SK-N-SH (cell line): Measurements from ENCODE around the gene MGAT5. TPM values are rescaled to one million over a fixed set of nuclear protein-coding genes. Genes with fewer than 3 reads are reported as not detected.

ENCODE experiments used
- CTCF ChIA-PET: fragments of 300-600, 350-600 bp; formaldehyde crosslinking; extraction: SDS; loops from one replicate; lab custom pipeline; 2021; lab: Yijun Ruan, JAX
- POLR2A ChIA-PET: fragments of 350-600 bp; sonication (Branson Sonifier 250); formaldehyde crosslinking; extraction: SDS; loops from one replicate; lab custom pipeline; 2020; ENCODE audit warnings: antibody characterized with exemption, inconsistent platforms; lab: Yijun Ruan, JAX
- DNase-seq: peaks from one replicate; pipeline ENCODE4 v3.0.0; 2012
- H2AFZ ChIP-seq: fragments of 200-600 bp; sonication (generic); 2 replicates; pipeline ENCODE4 v1.8.1; 2016; ENCODE audit warnings: antibody characterized with exemption, mild to moderate bottlenecking, low read depth
- H3F3A ChIP-seq: fragments of 200-600 bp; sonication (generic); replicated peaks from 2 replicates; pipeline ENCODE3; 2016; ENCODE audit warnings: antibody characterized with exemption, mild to moderate bottlenecking; ENCODE audit not compliant: insufficient read depth
- H3K27ac ChIP-seq, 2 experiments: fragments of 200-500 bp in 1 of 2; fragments of 200-600 bp in 1 of 2; sonication (Bioruptor generic) in 1 of 2; sonication (generic), shearing (Covaris generic) in 1 of 2; 2 replicates each; pipeline versions ENCODE4 v1.5.1 to v1.6.1; 2014 to 2016; ENCODE audit warnings: low read depth in 2 of 2, inconsistent platforms in 1 of 2, low read length in 1 of 2, mild to moderate bottlenecking in 1 of 2, mixed read lengths in 1 of 2
- H3K27me3 ChIP-seq: fragments of 200-600 bp; sonication (generic), shearing (Covaris generic); 2 replicates; pipeline ENCODE4 v1.6.1; 2016; ENCODE audit warnings: mixed run types; ENCODE audit not compliant: insufficient read depth
- H3K36me3 ChIP-seq, 2 experiments: fragments of 200-500 bp in 1 of 2; fragments of 200-600 bp in 1 of 2; sonication (Bioruptor generic) in 1 of 2; sonication (generic) in 1 of 2; replicated peaks in 1 of 2; 2 replicates each; pipeline versions ENCODE3 to v1.5.1; 2014 to 2016; ENCODE audit warnings: low read length in 1 of 2, mild to moderate bottlenecking in 1 of 2; ENCODE audit not compliant: insufficient read depth in 2 of 2, control insufficient read depth in 1 of 2
- H3K4me1 ChIP-seq, 2 experiments: fragments of 200-500 bp in 1 of 2; fragments of 200-600 bp in 1 of 2; sonication (Bioruptor generic) in 1 of 2; sonication (generic), shearing (Covaris generic) in 1 of 2; 2 replicates each; pipeline versions ENCODE4 v1.5.1 to v1.6.1; 2014 to 2016; ENCODE audit warnings: low read depth in 1 of 2, low read length in 1 of 2, mixed run types in 1 of 2; ENCODE audit not compliant: insufficient read depth in 2 of 2, control insufficient read depth in 1 of 2
- H3K4me2 ChIP-seq: fragments of 200-600 bp; sonication (generic), shearing (Covaris generic); 2 replicates; pipeline ENCODE4 v1.6.1; 2017; ENCODE audit warnings: mixed run types
- H3K4me3 ChIP-seq, 2 experiments: fragments of 200-500 bp in 1 of 2; fragments of 200-600 bp in 1 of 2; sonication (Bioruptor generic) in 1 of 2; sonication (generic), shearing (Covaris generic) in 1 of 2; 2 replicates each; pipeline versions ENCODE4 v1.5.1 to v1.8.1; 2014 to 2016; ENCODE audit warnings: low read depth in 2 of 2, inconsistent platforms in 1 of 2, low read length in 1 of 2, mild to moderate bottlenecking in 1 of 2, mixed read lengths in 1 of 2, moderate library complexity in 1 of 2
- H3K79me2 ChIP-seq: fragments of 200-600 bp; sonication (generic); 2 replicates; pipeline ENCODE4 v1.8.1; 2017; ENCODE audit warnings: mild to moderate bottlenecking; ENCODE audit not compliant: insufficient read depth
- H3K9ac ChIP-seq: fragments of 200-600 bp; sonication (generic); 2 replicates; pipeline ENCODE4 v1.6.1; 2017; ENCODE audit warnings: mixed run types
- H3K9me2 ChIP-seq: fragments of 200-600 bp; sonication (generic); 2 replicates; pipeline ENCODE4 v1.6.1; 2017; ENCODE audit warnings: mixed run types
- H3K9me3 ChIP-seq: fragments of 200-600 bp; sonication (generic); 2 replicates; pipeline ENCODE4 v1.6.1; 2017; ENCODE audit warnings: mixed run types, mild to moderate bottlenecking, moderate library complexity
- H4K20me1 ChIP-seq: fragments of 200-600 bp; sonication (generic); 2 replicates; pipeline ENCODE4 v1.6.1; 2017; ENCODE audit warnings: mild to moderate bottlenecking, mixed run types; ENCODE audit not compliant: insufficient read depth
- CHD2 ChIP-seq: fragments of 150-350 bp; IDR thresholded peaks from 2 replicates; pipeline ENCODE4 v1.6.1; 2018; ENCODE audit warnings: low read length; ENCODE audit not compliant: partially characterized antibody
- EZH2phosphoT487 ChIP-seq: fragments of 200-600 bp; sonication (generic); IDR thresholded peaks from 2 replicates; pipeline ENCODE4 v1.6.1; 2017; ENCODE audit warnings: low read depth, mixed run types, mild to moderate bottlenecking, antibody characterized with exemption, moderate library complexity, borderline replicate concordance
- FOSL2 ChIP-seq: IDR thresholded peaks from 2 replicates; pipeline ENCODE4 v1.4.0; 2012; ENCODE audit warnings: low read depth, mild to moderate bottlenecking, moderate library complexity, borderline replicate concordance
- MEF2A ChIP-seq: IDR thresholded peaks from 2 replicates; pipeline ENCODE4 v1.4.0; 2012; ENCODE audit warnings: low read depth, borderline replicate concordance
- RAD21 ChIP-seq: IDR thresholded peaks from 2 replicates; pipeline ENCODE4 v1.6.1; 2012; ENCODE audit warnings: mild to moderate bottlenecking, low read length
- TEAD4 ChIP-seq: IDR thresholded peaks from 2 replicates; pipeline ENCODE4 v1.4.0; 2012; ENCODE audit warnings: mild to moderate bottlenecking, borderline replicate concordance; ENCODE audit not compliant: insufficient read depth
- WGBS: methylation state at CpG from one replicate; pipeline ENCODE4 v1.1.6; 2017; ENCODE audit warnings: low lambda C conversion rate; 5-methylcytosine and 5-hydroxymethylcytosine counted together
- polyA plus RNA-seq, 3 experiments: library from polyadenylated mRNA; depleted of rRNA; stranded (reverse); fragments of >200 nt; gene quantifications; 2 replicates each; pipeline ENCODE4 v1.2.3, GENCODE V29; 2012
- TF ChIP-seq, protein P1 (sequence below): IDR thresholded peaks from 2 replicates; pipeline ENCODE4 v1.4.0; 2012; ENCODE audit warnings: low read depth, borderline replicate concordance

MGAT5 gene
- polyA plus RNA-seq, 1 of the 3 experiments (the other 2 are of a cell fraction), result 18.2 TPM

DNA sequence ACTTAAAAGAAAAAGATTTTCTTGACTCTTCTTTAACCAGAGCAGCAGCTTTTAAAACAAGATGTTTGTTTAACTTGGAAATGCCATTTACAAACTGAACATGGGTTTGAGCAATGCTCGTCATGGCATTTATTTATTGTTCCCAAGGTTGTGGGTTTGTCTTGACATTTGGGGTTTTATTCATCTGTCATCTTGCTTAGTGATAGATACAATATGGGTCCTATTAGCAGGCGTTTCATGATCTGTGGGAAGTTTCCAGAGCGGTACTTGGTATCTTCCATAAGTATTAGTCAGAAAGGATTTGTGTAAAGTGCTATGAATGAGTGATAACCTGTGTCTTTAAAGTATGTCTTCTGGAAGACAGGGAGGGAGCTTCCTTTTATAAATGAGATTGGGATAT lies 29.9 kb upstream of the MGAT5 start:
- no peak overlapping the region for H3K4me2 ChIP-seq
- H2AFZ ChIP-seq, result no peak overlapping the region
- no peaks in the 10 kb centered on the region for H3F3A ChIP-seq
- peaks cover 0 to 13% of the 10 kb centered on the region in 2 experiments; a peak in 1 of 4 replicates for H3K4me1 ChIP-seq
- H3K27me3 ChIP-seq, result no peaks in the 10 kb centered on the region
- DNase-seq, result no peak
- no peaks in the 10 kb centered on the region for H3K9me2 ChIP-seq
- POLR2A ChIA-PET, result no interaction called here
- no peak overlapping the region for H3K4me3 ChIP-seq
- WGBS, result 83% methylated on average over 3 of the region's 3 CpGs
- no peaks in the 10 kb centered on the region for H3K79me2 ChIP-seq
- H3K36me3 ChIP-seq, result no peaks in the 10 kb centered on the region
- no peak overlapping the region for H3K27ac ChIP-seq
- CTCF ChIA-PET, result interaction anchor here (1.5 to 3.1 kb wide), 3 partner anchors 16 to 187 kb away, joined by 3 to 10 read pairs (median 8); no protein-coding TSS in a partner anchor
- no peaks in the 10 kb centered on the region for H4K20me1 ChIP-seq
- no peaks in the 10 kb centered on the region for H3K9me3 ChIP-seq
- no peak overlapping the region for H3K9ac ChIP-seq
- TF ChIP-seq FOSL2 (no peak), RAD21 (no peak), MEF2A (no peak), TEAD4 (no peak), CHD2 (no peak)
- TF ChIP-seq, all 33 proteins: peak for 0

DNA sequence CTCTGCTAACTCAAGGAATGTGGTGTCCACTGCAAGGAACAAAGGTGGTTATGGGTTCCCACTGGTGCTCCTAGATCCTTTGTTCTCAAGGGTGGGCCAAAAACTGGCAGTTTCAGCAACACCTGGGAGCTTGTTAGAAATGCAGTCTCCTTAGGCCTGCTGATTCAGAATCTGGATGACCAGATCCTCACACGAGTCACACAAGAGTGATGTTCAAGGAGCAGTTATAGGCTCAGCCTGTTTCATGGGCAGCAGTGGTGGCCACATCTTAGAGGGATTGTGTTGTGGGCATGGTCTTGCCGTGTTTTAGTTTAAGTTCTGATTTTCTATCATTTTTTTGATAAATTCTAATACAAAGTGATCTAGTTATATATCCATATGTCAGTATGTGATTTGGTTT lies 28.7 kb upstream of the MGAT5 start:
- Histone ChIP-seq H3K4me2 (no peak overlapping the region), H3K9ac (no peak overlapping the region), H3K4me1 (peaks cover 0 to 7% of the 10 kb centered on the region in 2 experiments; a peak in 1 of 4 replicates), H2AFZ (no peak overlapping the region), H3F3A (no peaks in the 10 kb centered on the region), H3K9me2 (no peaks in the 10 kb centered on the region), H3K4me3 (no peak overlapping the region), H4K20me1 (no peaks in the 10 kb centered on the region)
- WGBS, result 88% methylated on average over 2 of the region's 2 CpGs
- CTCF ChIA-PET, result interaction anchor here (1.6 kb wide), 1 partner anchor 17 kb away, joined by 8 read pairs; no protein-coding TSS in a partner anchor
- POLR2A ChIA-PET, result no interaction called here
- TF ChIP-seq EZH2phosphoT487, result no peak
- TF ChIP-seq, all 33 proteins: peak for 0
- no peaks in the 10 kb centered on the region for H3K9me3 ChIP-seq
- no peaks in the 10 kb centered on the region for H3K36me3 ChIP-seq
- no peak for DNase-seq
- no peak overlapping the region for H3K27ac ChIP-seq
- H3K79me2 ChIP-seq, result no peaks in the 10 kb centered on the region
- H3K27me3 ChIP-seq, result no peaks in the 10 kb centered on the region

DNA sequence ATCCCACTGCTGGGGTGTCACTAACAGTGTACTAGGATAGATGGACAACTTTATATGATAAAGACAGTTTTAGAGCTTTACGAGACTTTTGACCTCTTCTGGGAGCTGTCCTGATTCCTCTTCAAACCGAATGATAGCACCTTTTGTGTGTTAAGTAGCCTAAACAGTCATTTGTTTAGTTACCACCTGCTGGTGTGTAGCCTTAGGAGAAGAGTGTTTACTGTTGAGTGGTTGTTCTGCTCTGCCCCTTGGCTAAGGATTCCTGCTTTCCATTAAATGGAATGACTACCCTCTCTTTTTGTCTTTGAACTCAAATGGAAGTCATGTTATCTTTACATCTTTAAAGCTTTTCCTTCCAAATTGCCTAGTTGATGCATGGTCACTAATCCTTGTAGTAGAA lies 28.0 kb upstream of the MGAT5 start:
- Histone ChIP-seq H4K20me1 (no peaks in the 10 kb centered on the region), H3K4me2 (no peak overlapping the region), H3K36me3 (no peaks in the 10 kb centered on the region), H3K27me3 (no peaks in the 10 kb centered on the region), H3K4me1 (peaks cover 0 to 2% of the 10 kb centered on the region in 2 experiments; a peak in 1 of 4 replicates), H2AFZ (no peak overlapping the region), H3K9me3 (no peaks in the 10 kb centered on the region), H3K79me2 (no peaks in the 10 kb centered on the region), H3K9me2 (no peaks in the 10 kb centered on the region), H3K4me3 (no peak overlapping the region), H3K27ac (no peak overlapping the region; a peak in 1 of 4 replicates), H3K9ac (no peak overlapping the region), H3F3A (no peaks in the 10 kb centered on the region)
- ChIA-PET CTCF (interaction anchor here (1.4 kb wide), 1 partner anchor 18 kb away, joined by 3 read pairs; no protein-coding TSS in a partner anchor), POLR2A (no interaction called here)
- TF ChIP-seq, protein P1, sequence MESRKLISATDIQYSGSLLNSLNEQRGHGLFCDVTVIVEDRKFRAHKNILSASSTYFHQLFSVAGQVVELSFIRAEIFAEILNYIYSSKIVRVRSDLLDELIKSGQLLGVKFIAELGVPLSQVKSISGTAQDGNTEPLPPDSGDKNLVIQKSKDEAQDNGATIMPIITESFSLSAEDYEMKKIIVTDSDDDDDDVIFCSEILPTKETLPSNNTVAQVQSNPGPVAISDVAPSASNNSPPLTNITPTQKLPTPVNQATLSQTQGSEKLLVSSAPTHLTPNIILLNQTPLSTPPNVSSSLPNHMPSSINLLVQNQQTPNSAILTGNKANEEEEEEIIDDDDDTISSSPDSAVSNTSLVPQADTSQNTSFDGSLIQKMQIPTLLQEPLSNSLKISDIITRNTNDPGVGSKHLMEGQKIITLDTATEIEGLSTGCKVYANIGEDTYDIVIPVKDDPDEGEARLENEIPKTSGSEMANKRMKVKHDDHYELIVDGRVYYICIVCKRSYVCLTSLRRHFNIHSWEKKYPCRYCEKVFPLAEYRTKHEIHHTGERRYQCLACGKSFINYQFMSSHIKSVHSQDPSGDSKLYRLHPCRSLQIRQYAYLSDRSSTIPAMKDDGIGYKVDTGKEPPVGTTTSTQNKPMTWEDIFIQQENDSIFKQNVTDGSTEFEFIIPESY, result no peak
- 75% methylated on average over 2 of the region's 2 CpGs for whole genome bisulfite sequencing
- DNase-seq, result no peak
